ENCODE results near the gene SLC34A1.
A peak's percentile ranks its signal among the peaks of the same experiment; 100 is the strongest.

The SLC34A1 gene

DNA sequence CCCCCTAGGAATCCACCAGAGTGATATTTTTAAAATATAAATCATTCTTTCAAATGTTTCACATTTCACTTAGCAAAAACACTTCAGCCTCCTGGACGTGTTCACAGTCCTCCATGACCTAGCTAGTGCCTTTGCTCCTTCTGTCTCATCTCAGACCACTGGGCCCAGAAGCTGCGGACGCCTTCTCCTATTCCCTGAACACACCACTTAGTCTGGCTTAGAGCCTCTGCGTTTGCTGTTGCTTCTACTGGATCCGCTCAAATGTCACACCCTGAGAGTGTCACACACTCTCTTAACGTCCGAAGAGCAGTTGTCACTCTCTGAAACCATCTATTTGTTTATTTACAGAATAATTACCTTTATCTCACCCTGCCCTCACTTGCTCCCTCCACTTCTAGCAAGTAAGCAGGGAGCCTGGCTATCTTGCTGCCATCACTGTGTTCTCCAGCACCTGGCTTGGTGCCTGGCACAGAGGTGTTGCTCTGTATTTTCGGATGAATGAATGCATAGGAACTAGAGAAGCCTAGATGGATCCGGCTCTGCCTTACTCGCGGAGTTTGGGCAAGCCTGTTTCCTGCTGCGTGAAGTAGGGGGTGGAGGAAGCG is 41.1 kb downstream of the SLC34A1 start:
- H3K36me3 ChIP-seq (replicated peaks in 1 of 2; ENCODE audit: control insufficient read depth in 2 of 2, insufficient read depth in 2 of 2, low read length in 2 of 2): peaks cover 0 to 7% of the 10 kb centered on the region in 2 donors
- no CpG with 5 or more reads among the region's 13 CpGs for WGBS, 2 donors (ENCODE audit: extremely low coverage in 2 of 2, insufficient read length in 2 of 2, insufficient replicate concordance in 1 of 2)
- H3K4me3 ChIP-seq (ENCODE audit: low read length in 2 of 2): peak overlapping the region; percentile 59 to 83
- H2AK5ac ChIP-seq (ENCODE audit: low read depth, low read length): peak overlapping the region; percentile 80
- peak overlapping the region; percentile 12 for H4K91ac ChIP-seq (ENCODE audit: low read depth, low read length, poor library complexity)
- H3K14ac ChIP-seq (ENCODE audit: low read length): no peak overlapping the region
- H3K9ac ChIP-seq (ENCODE audit: low read depth, low read length, poor library complexity): no peak overlapping the region
- no peak overlapping the region for H2BK120ac ChIP-seq (ENCODE audit: low read depth, low read length)
- no peak overlapping the region for H2BK15ac ChIP-seq (ENCODE audit: low read length)
- peak overlapping the region; percentile 92 for H3K18ac ChIP-seq (ENCODE audit: low read length)
- peaks cover 4% of the 10 kb centered on the region for H3K79me1 ChIP-seq (ENCODE audit: low read depth, low read length)
- H4K8ac ChIP-seq (ENCODE audit: low read depth, low read length): no peak overlapping the region
- peak overlapping the region; percentile 79 for H2BK5ac ChIP-seq (ENCODE audit: low read length)
- H3K23ac ChIP-seq (ENCODE audit: low read depth, low read length, poor library complexity): peak overlapping the region; percentile 95
- H3K4ac ChIP-seq (ENCODE audit: low read length): no peak overlapping the region
- peak overlapping the region; percentile 73 for H3K4me2 ChIP-seq (ENCODE audit: insufficient read depth, low read length, poor library complexity, severe bottlenecking)
- H2AFZ ChIP-seq (ENCODE audit: low read length): peak overlapping the region; percentile 95
- no peaks in the 10 kb centered on the region for H3K9me3 ChIP-seq (replicated peaks in 1 of 2; ENCODE audit: control insufficient read depth in 2 of 2, insufficient read depth in 1 of 2, low read depth in 1 of 2, low read length in 2 of 2)
- DNase-seq (ENCODE audit: low spot score): no peak
- peak overlapping the region; percentile 98 for H3K27ac ChIP-seq (replicated peaks; ENCODE audit: low read length)
- H2BK12ac ChIP-seq (ENCODE audit: low read length): peak overlapping the region; percentile 16
- H3K27me3 ChIP-seq (ENCODE audit: control insufficient read depth in 3 of 3, insufficient read depth in 3 of 3, low read depth in 1 of 3, low read length in 3 of 3): peaks cover 0 to 5% (median 0%) of the 10 kb centered on the region in 3 experiments
- peaks cover 15 to 16% of the 10 kb centered on the region in 2 donors for H3K4me1 ChIP-seq (ENCODE audit: control insufficient read depth in 2 of 2, insufficient read depth in 1 of 2, low read depth in 1 of 2, low read length in 2 of 2)

DNA sequence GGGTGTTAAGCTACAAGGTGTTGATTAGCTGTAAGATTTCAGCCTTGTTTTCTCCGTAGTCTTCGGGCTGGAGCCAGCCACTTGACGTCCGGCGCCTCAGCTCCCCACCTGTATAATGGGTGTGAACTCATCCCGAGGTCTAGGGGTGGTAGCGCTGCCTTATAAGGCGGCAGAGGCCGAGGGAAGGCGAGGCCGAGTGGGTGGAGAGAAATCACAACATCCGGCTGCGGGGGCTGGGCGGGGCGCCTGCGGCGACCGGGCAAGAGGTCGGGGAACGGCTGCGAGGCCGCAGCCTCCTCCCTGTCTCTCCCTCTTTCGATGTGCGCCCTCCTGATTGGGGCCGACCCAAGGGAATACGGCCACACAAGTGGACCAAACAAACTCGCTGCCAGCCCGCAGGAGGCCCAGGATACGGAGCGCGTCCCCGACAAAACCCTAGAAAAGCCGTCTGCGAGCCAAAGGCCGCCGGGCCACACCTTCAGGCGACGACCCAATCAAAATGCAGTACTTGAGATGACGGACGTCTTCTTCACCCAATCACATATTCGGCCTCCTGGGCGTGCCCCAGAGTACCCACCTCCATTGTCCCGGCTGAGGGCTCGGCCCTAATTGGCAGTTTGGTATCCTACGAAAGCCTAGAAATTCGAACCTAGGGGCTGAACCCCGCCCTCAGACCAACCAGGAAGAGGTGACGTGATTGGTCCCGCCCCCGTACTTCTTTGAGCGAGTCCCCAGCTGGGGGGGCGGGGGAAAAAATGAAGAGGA is 41.7 kb downstream of the SLC34A1 start:
- no CpG with 5 or more reads among the region's 52 CpGs for WGBS, 2 donors (ENCODE audit: extremely low coverage in 2 of 2, insufficient read length in 2 of 2, insufficient replicate concordance in 1 of 2)
- peak overlapping the region; percentile 95 for H3K23ac ChIP-seq (ENCODE audit: low read depth, low read length, poor library complexity)
- H3K18ac ChIP-seq (ENCODE audit: low read length): peak overlapping the region; percentile 97
- no peak overlapping the region for H3K14ac ChIP-seq (ENCODE audit: low read length)
- H3K4me3 ChIP-seq (ENCODE audit: low read length in 2 of 2): peak overlapping the region; percentile 83 to 87
- H3K4ac ChIP-seq (ENCODE audit: low read length): no peak overlapping the region
- H2BK12ac ChIP-seq (ENCODE audit: low read length): peak overlapping the region; percentile 86
- peak overlapping the region; percentile 73 for H3K4me2 ChIP-seq (ENCODE audit: insufficient read depth, low read length, poor library complexity, severe bottlenecking)
- peak overlapping the region; percentile 80 for H2AK5ac ChIP-seq (ENCODE audit: low read depth, low read length)
- no peaks in the 10 kb centered on the region for H3K9me3 ChIP-seq (replicated peaks in 1 of 2; ENCODE audit: control insufficient read depth in 2 of 2, insufficient read depth in 1 of 2, low read depth in 1 of 2, low read length in 2 of 2)
- no peak overlapping the region for H4K8ac ChIP-seq (ENCODE audit: low read depth, low read length)
- no peak overlapping the region for H2BK15ac ChIP-seq (ENCODE audit: low read length)
- no peak overlapping the region for H2BK120ac ChIP-seq (ENCODE audit: low read depth, low read length)
- H3K79me1 ChIP-seq (ENCODE audit: low read depth, low read length): peaks cover 4% of the 10 kb centered on the region
- peak overlapping the region; percentile 79 for H2BK5ac ChIP-seq (ENCODE audit: low read length)
- DNase-seq (ENCODE audit: low spot score): peak; percentile 100
- peak overlapping the region; percentile 12 for H4K91ac ChIP-seq (ENCODE audit: low read depth, low read length, poor library complexity)
- peak overlapping the region; percentile 98 for H3K27ac ChIP-seq (replicated peaks; ENCODE audit: low read length)
- peaks cover 0 to 14% of the 10 kb centered on the region in 2 donors for H3K36me3 ChIP-seq (replicated peaks in 1 of 2; ENCODE audit: control insufficient read depth in 2 of 2, insufficient read depth in 2 of 2, low read length in 2 of 2)
- peaks cover 0 to 5% (median 0%) of the 10 kb centered on the region in 3 experiments for H3K27me3 ChIP-seq (ENCODE audit: control insufficient read depth in 3 of 3, insufficient read depth in 3 of 3, low read depth in 1 of 3, low read length in 3 of 3)
- peaks cover 15 to 16% of the 10 kb centered on the region in 2 donors for H3K4me1 ChIP-seq (ENCODE audit: control insufficient read depth in 2 of 2, insufficient read depth in 1 of 2, low read depth in 1 of 2, low read length in 2 of 2)
- peak overlapping the region; percentile 65 for H3K9ac ChIP-seq (ENCODE audit: low read depth, low read length, poor library complexity)
- peak overlapping the region; percentile 95 for H2AFZ ChIP-seq (ENCODE audit: low read length)

DNA sequence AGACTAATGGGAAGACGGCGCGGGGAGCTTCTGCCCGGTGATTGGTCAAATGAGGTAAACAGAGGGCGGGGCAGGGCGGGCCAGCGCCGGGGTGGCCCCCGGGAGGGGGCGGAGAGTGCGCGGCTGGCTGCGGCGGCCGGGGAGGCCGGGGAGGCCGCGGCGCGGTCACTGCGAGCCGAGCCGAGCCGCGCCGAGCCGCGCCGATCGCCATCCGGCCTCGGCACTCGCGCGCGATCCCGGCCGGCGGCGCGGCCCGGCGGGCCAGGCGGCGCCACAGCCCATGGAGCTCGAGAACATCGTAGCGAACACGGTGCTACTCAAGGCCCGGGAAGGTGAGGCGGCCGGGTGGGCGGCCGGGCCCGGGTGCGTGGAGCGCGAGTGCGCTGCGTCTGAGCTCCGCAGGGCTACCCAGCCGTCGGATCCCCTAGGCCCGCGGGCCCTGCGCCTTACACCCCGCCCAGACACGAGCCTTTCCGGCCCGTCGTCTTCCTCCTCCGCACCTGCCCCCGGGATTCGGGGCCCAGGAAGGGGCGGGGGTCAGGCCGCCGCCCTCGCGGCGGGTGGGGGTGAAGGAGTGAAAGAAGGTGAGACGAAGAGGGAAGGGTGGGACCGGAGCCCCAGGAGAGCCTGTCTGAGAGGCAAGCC is 42.5 kb downstream of the SLC34A1 start, which contains the start of gene GRK6:
GRK6 (plus strand) TSS at position 111 of the 645 bp plus-strand sequence; CDS start at position 281, 170 bp downstream.
- peak within 1 kb of the TSS; percentile 86 for H2BK12ac ChIP-seq (ENCODE audit: low read length)
- peak within 1 kb of the TSS; percentile 95 for H2AFZ ChIP-seq (ENCODE audit: low read length)
- peak within 1 kb of the TSS; percentile 94 for H3K9ac ChIP-seq (ENCODE audit: low read depth, low read length, poor library complexity)
- H3K23ac ChIP-seq (ENCODE audit: low read depth, low read length, poor library complexity): peak within 1 kb of the TSS; percentile 95
- no peak within 1 kb of the TSS for H4K8ac ChIP-seq (ENCODE audit: low read depth, low read length)
- peaks cover 0 to 5% (median 0%) of the 10 kb centered on the region in 3 experiments for H3K27me3 ChIP-seq (ENCODE audit: control insufficient read depth in 3 of 3, insufficient read depth in 3 of 3, low read depth in 1 of 3, low read length in 3 of 3)
- H3K4me3 ChIP-seq (ENCODE audit: low read length in 2 of 2): peak within 1 kb of the TSS; percentile 87 to 92
- peak within 1 kb of the TSS; percentile 98 for H3K27ac ChIP-seq (replicated peaks; ENCODE audit: low read length)
- peak within 1 kb of the TSS; percentile 99 for H3K18ac ChIP-seq (ENCODE audit: low read length)
- H3K9me3 ChIP-seq (replicated peaks in 1 of 2; ENCODE audit: control insufficient read depth in 2 of 2, insufficient read depth in 1 of 2, low read depth in 1 of 2, low read length in 2 of 2): no peaks in the 10 kb centered on the region
- H3K4ac ChIP-seq (ENCODE audit: low read length): no peak within 1 kb of the TSS
- peaks cover 3 to 21% of the 10 kb centered on the region in 2 donors for H3K36me3 ChIP-seq (replicated peaks in 1 of 2; ENCODE audit: control insufficient read depth in 2 of 2, insufficient read depth in 2 of 2, low read length in 2 of 2)
- peak within 1 kb of the TSS; percentile 79 for H3K4me2 ChIP-seq (ENCODE audit: insufficient read depth, low read length, poor library complexity, severe bottlenecking)
- H4K91ac ChIP-seq (ENCODE audit: low read depth, low read length, poor library complexity): peak within 1 kb of the TSS; percentile 12
- H2BK5ac ChIP-seq (ENCODE audit: low read length): peak within 1 kb of the TSS; percentile 79
- H3K14ac ChIP-seq (ENCODE audit: low read length): no peak within 1 kb of the TSS
- peak within 1 kb of the TSS; percentile 55 for H2BK15ac ChIP-seq (ENCODE audit: low read length)
- no CpG with 5 or more reads among the region's 82 CpGs for WGBS, 2 donors (ENCODE audit: extremely low coverage in 2 of 2, insufficient read length in 2 of 2, insufficient replicate concordance in 1 of 2)
- peaks cover 4% of the 10 kb centered on the region for H3K79me1 ChIP-seq (ENCODE audit: low read depth, low read length)
- H2BK120ac ChIP-seq (ENCODE audit: low read depth, low read length): no peak within 1 kb of the TSS
- DNase-seq (ENCODE audit: low spot score): peak; percentile 24
- peaks cover 15 to 16% of the 10 kb centered on the region in 2 donors for H3K4me1 ChIP-seq (ENCODE audit: control insufficient read depth in 2 of 2, insufficient read depth in 1 of 2, low read depth in 1 of 2, low read length in 2 of 2)
- peak within 1 kb of the TSS; percentile 80 for H2AK5ac ChIP-seq (ENCODE audit: low read depth, low read length)

All from neuronal stem cell (in vitro differentiated cells).